PC-9 (cell line): ENCODE results near the gene PTGIR.

Experiments used
- EZH2 ChIP-seq: fragments of 200-600 bp; sonication (generic); IDR thresholded peaks from 2 replicates; pipeline ENCODE4 v1.8.0; 2017; ENCODE audit warnings: antibody characterized with exemption, low read depth
- TF ChIP-seq, protein P1 (sequence below): fragments of 200-600 bp; sonication (generic); conservative IDR thresholded peaks from 2 replicates; pipeline ENCODE4 v1.6.1; 2017; ENCODE audit warnings: mixed run types, antibody characterized with exemption, mild to moderate bottlenecking, moderate library complexity

- TF ChIP-seq, protein P1, sequence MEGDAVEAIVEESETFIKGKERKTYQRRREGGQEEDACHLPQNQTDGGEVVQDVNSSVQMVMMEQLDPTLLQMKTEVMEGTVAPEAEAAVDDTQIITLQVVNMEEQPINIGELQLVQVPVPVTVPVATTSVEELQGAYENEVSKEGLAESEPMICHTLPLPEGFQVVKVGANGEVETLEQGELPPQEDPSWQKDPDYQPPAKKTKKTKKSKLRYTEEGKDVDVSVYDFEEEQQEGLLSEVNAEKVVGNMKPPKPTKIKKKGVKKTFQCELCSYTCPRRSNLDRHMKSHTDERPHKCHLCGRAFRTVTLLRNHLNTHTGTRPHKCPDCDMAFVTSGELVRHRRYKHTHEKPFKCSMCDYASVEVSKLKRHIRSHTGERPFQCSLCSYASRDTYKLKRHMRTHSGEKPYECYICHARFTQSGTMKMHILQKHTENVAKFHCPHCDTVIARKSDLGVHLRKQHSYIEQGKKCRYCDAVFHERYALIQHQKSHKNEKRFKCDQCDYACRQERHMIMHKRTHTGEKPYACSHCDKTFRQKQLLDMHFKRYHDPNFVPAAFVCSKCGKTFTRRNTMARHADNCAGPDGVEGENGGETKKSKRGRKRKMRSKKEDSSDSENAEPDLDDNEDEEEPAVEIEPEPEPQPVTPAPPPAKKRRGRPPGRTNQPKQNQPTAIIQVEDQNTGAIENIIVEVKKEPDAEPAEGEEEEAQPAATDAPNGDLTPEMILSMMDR = no peak
- TF ChIP-seq EZH2 = no peak
These were observed 21.7 kb downstream of the PTGIR start for GRCh38 chr19:46603195-46603637.
